HL-60 (cell line): Measurements from ENCODE around the gene MAP2K5.
A peak's percentile ranks its signal among the peaks of the same experiment; 100 is the strongest.

Experiments used
- DNase-seq, 2 experiments: peaks; one replicate each; pipeline ENCODE4 v3.0.0-alpha.2; 2010 to 2020; ENCODE audit warnings: low read depth in 1 of 2, low spot score in 1 of 2
- H3K27ac ChIP-seq: fragments of 250-450 bp; sonication (Bioruptor Pico); replicated peaks from 2 replicates; pipeline ENCODE4 v1.5.1; 2020; ENCODE audit warnings: mild to moderate bottlenecking, moderate library complexity
- H3K27me3 ChIP-seq: fragments of 250-450 bp; sonication (Bioruptor Pico); 2 replicates; pipeline ENCODE4 v1.5.1; 2021; ENCODE audit warnings: mild to moderate bottlenecking, moderate library complexity; ENCODE audit not compliant: insufficient read depth, poor library complexity, severe bottlenecking
- H3K4me3 ChIP-seq: replicated peaks from 2 replicates; pipeline ENCODE4 v1.5.1; 2011; ENCODE audit warnings: mild to moderate bottlenecking, control low read depth, low read length; ENCODE audit not compliant: insufficient read depth
- GABPA ChIP-seq: IDR thresholded peaks from 2 replicates; pipeline ENCODE4 v1.6.1; 2012; ENCODE audit warnings: low read depth
- POLR2AphosphoS5 ChIP-seq: IDR thresholded peaks from 2 replicates; pipeline ENCODE4 v1.6.1; 2012; ENCODE audit warnings: low read depth
- SPI1 ChIP-seq: IDR thresholded peaks from 2 replicates; pipeline ENCODE4 v1.6.1; 2012; ENCODE audit warnings: low read depth, mild to moderate bottlenecking, borderline replicate concordance
- TF ChIP-seq, protein P1 (sequence below): IDR thresholded peaks from one replicate; pipeline ENCODE4 v1.5.1; 2011; ENCODE audit warnings: low read length, control low read depth, inconsistent platforms; ENCODE audit not compliant: insufficient read depth
- TF ChIP-seq, protein P2 (sequence below): IDR thresholded peaks from 2 replicates; pipeline ENCODE4 v1.6.1; 2012; ENCODE audit warnings: low read depth; ENCODE audit not compliant: insufficient replicate concordance

MAP2K5 gene

DNA sequence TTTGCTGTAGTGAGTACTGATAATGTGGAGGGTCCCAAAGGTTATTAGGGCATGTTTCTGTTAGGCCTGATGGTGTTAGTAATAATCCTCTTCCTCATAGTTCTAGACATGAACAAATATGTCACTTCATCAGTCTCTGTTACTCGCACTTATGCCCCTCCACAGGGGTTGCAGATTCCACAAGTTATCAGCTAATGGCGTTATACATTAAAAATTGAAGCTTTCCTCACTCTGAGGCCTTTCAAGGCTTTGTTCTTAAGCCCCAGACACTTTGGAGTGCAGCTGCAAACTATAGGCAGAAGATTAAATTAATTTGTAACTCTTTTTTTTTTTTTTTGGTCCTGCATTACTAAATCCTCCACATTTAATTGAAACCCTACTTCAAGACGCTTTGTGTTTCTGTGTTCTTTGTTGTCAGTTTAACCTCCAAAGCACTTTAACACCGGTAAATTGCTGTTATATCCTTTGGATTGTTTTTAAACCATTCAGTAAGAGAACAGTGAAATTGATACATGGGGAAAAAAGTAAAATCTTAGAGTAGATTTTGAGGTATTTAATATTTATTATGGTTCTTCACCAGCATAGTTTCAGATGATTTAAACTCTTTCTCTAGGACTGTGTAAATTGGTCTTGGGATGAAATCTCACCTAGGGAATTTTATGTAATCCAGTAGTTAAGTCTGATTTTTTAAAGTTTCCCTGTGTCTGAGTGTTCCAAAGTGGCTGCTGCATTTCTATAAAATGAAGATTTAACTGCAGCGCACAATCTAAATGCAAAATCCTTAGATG, 179.7 kb downstream of the MAP2K5 start:
- H3K4me3 ChIP-seq = no peak overlapping the region

DNA sequence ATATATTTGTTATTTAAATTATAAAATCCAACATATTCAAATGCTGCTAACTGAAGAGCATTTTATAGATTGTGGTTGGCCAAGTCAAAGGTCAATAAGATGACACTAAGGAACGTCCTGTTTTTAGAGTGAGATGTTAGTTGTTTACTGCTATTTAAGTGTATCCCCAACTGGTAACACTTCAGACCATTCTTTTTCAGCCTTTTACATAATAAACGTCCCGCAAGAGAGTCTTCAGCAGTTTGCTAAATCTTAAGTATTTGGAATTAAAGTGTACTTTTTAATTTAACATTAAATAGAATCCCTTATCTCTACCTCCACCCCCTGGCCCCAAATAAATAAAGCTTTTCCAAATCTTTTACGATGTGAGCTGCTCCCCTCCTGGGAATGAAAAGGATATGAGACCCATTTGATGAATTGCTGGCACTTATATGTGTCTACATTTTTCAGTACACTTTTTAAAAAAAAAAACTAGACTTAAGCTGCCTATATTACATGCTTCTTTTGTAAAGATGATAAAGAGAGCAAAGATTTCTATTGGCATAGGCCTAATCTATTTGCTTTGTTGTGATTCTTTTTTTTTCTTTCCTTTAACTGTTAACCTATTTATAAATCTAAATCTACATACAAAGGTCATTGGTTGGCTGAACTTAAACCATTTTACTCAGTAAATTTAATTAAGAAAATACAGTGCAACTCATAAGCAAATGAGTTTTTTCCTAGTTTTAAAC, 181.0 kb downstream of the MAP2K5 start:
- Histone ChIP-seq H3K4me3 (no peak overlapping the region), H3K27me3 (no peaks in the 10 kb centered on the region), H3K27ac (no peak overlapping the region)
- TF ChIP-seq SPI1 (no peak), POLR2AphosphoS5 (no peak), GABPA (no peak)
- TF ChIP-seq, protein P1, sequence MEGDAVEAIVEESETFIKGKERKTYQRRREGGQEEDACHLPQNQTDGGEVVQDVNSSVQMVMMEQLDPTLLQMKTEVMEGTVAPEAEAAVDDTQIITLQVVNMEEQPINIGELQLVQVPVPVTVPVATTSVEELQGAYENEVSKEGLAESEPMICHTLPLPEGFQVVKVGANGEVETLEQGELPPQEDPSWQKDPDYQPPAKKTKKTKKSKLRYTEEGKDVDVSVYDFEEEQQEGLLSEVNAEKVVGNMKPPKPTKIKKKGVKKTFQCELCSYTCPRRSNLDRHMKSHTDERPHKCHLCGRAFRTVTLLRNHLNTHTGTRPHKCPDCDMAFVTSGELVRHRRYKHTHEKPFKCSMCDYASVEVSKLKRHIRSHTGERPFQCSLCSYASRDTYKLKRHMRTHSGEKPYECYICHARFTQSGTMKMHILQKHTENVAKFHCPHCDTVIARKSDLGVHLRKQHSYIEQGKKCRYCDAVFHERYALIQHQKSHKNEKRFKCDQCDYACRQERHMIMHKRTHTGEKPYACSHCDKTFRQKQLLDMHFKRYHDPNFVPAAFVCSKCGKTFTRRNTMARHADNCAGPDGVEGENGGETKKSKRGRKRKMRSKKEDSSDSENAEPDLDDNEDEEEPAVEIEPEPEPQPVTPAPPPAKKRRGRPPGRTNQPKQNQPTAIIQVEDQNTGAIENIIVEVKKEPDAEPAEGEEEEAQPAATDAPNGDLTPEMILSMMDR = no peak
- TF ChIP-seq, protein P2, sequence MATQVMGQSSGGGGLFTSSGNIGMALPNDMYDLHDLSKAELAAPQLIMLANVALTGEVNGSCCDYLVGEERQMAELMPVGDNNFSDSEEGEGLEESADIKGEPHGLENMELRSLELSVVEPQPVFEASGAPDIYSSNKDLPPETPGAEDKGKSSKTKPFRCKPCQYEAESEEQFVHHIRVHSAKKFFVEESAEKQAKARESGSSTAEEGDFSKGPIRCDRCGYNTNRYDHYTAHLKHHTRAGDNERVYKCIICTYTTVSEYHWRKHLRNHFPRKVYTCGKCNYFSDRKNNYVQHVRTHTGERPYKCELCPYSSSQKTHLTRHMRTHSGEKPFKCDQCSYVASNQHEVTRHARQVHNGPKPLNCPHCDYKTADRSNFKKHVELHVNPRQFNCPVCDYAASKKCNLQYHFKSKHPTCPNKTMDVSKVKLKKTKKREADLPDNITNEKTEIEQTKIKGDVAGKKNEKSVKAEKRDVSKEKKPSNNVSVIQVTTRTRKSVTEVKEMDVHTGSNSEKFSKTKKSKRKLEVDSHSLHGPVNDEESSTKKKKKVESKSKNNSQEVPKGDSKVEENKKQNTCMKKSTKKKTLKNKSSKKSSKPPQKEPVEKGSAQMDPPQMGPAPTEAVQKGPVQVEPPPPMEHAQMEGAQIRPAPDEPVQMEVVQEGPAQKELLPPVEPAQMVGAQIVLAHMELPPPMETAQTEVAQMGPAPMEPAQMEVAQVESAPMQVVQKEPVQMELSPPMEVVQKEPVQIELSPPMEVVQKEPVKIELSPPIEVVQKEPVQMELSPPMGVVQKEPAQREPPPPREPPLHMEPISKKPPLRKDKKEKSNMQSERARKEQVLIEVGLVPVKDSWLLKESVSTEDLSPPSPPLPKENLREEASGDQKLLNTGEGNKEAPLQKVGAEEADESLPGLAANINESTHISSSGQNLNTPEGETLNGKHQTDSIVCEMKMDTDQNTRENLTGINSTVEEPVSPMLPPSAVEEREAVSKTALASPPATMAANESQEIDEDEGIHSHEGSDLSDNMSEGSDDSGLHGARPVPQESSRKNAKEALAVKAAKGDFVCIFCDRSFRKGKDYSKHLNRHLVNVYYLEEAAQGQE = no peak
- DNase-seq = no peak

More for the DNA sequence above, 179.7 kb downstream of the MAP2K5 start:
- DNase-seq = no peak
- Histone ChIP-seq H3K27me3 (no peaks in the 10 kb centered on the region), H3K27ac (no peak overlapping the region)
- TF ChIP-seq POLR2AphosphoS5 (no peak), SPI1 (no peak)

DNA sequence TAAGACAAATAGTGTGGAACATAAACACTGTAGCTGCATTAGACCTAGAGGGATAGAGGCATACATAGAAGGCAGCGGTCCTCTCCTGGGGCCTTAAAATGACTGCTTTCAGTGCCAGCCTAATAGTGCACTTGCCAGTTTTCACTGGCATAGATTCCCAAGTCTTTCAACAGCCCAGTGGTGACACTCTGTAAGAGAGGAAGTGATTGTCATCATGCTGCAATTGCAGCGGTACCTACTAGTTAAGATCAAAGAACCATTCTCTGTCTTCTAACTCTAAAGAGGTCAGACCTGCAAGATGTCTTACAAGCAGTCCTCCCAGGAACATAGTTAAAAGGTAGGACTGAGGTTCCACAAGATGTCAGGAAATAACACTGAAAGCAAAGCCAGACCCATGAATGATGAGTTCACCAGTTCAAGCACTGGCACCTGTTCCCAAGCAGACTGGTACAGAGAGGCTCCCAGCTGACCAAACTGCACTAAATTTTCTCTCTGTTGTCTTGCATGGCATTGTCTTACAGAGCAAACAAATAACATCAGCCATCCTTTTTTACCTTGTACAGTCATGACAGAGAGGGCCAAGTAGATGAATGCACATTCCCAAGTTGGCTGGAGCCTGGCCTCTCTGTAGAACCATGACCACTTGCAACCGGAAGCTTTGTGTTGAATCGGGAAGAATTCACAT, 182.3 kb downstream of the MAP2K5 start:
- peak in 1 of 2 experiments; percentile 48 for DNase-seq
- H3K27ac ChIP-seq = no peak overlapping the region
- H3K4me3 ChIP-seq = no peak overlapping the region
- no peaks in the 10 kb centered on the region for H3K27me3 ChIP-seq
- no peak for TF ChIP-seq POLR2AphosphoS5
- peak; percentile 89 for TF ChIP-seq SPI1
- TF ChIP-seq GABPA = no peak

DNA sequence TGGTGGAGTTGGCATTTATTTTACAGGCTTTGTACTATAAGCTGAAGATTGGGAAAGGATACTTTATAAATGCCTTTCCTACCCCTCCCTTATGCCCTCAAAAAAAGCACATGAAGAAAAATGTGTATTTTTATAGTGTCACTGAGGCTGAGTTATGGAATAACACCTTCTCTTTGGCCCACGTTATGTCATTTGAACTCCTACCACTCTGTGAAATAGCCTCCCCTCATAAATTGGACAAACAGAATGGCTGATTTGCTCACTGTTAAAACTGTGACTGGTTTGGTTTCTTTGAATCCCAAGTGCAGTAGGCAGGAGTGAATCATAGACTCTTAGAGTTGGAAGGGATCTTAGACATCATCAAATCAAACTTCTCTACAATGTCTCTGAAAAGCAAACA, 187.6 kb downstream of the MAP2K5 start:
- TF ChIP-seq, protein P2 = no peak
- TF ChIP-seq, protein P1 = no peak
- TF ChIP-seq GABPA = no peak
- TF ChIP-seq SPI1 = no peak
- no peak for TF ChIP-seq POLR2AphosphoS5
- Histone ChIP-seq H3K27me3 (no peaks in the 10 kb centered on the region), H3K4me3 (no peak overlapping the region), H3K27ac (no peak overlapping the region)
- no peak for DNase-seq
